HFF-Myc (cell line): ENCODE results near the gene SBNO2.
"Not testable (repeated sequence)": the region's sequence is repeated elsewhere in the genome, so short reads cannot be mapped to it uniquely, and the experiment has no call there.

ENCODE experiments used
- DNase-seq: peaks from one replicate; pipeline ENCODE4 v3.0.0-alpha.2; 2011; ENCODE audit warnings: low read depth; ENCODE audit errors: extremely low read depth
- H3K4me3 ChIP-seq: replicated peaks from 2 replicates; pipeline ENCODE4 v1.5.1; 2011; ENCODE audit warnings: low read depth, mild to moderate bottlenecking, control low read depth, low read length
- CTCF ChIP-seq: IDR thresholded peaks from 2 replicates; pipeline ENCODE4 v1.5.1; 2012; ENCODE audit warnings: mild to moderate bottlenecking, low read depth, low read length, control low read depth; ENCODE audit errors: missing control alignments

Gene SBNO2

GRCh38 chr19:1131718-1132551 lies 42.1 kb downstream of the SBNO2 start:
- peak overlapping the region; percentile 57 for H3K4me3 ChIP-seq
- peak; percentile 9 for TF ChIP-seq CTCF
- no peak for DNase-seq

- TF ChIP-seq CTCF = no peak
- DNase-seq = no peak
- peak overlapping the region; percentile 57 for H3K4me3 ChIP-seq
These were observed 43.0 kb downstream of the SBNO2 start for GRCh38 chr19:1130771-1131717.

GRCh38 chr19:1129535-1129934 lies 44.5 kb downstream of the SBNO2 start:
- no peak overlapping the region for H3K4me3 ChIP-seq
- TF ChIP-seq CTCF = no peak
- no peak for DNase-seq

GRCh38 chr19:1129084-1129483 lies 45.0 kb downstream of the SBNO2 start:
- not testable (repeated sequence) for DNase-seq, H3K4me3 ChIP-seq

GRCh38 chr19:1128106-1128505 lies 46.0 kb downstream of the SBNO2 start:
- DNase-seq = no peak
- no peak for TF ChIP-seq CTCF
- H3K4me3 ChIP-seq = no peak overlapping the region

- no peak overlapping the region for H3K4me3 ChIP-seq
- DNase-seq = no peak
- no peak for TF ChIP-seq CTCF
These were observed 46.9 kb downstream of the SBNO2 start for GRCh38 chr19:1126984-1127760.
